Endothelial cell of umbilical vein (primary cell): ENCODE results near the gene METTL25. TPM values are rescaled to one million over a fixed set of nuclear protein-coding genes. Genes with fewer than 3 reads are reported as not detected.

Experiments used
- BruUV-seq: library from RNA; stranded (reverse); fragments of 400-500 nt; replicated peaks from 2 replicates; lab custom pipeline; 2021; lab: Mats Ljungman, UMichigan
- CTCF ChIA-PET: fragments of 300-600, 350-600 bp; sonication (Branson Sonifier 250); formaldehyde crosslinking; loops from one replicate; lab custom pipeline; 2021; ENCODE audit warnings: antibody characterized with exemption, inconsistent platforms; lab: Charles Lee
- POLR2A ChIA-PET: fragments of 300-600, 350-600 bp; sonication (Branson Sonifier 250); formaldehyde crosslinking; loops from one replicate; lab custom pipeline; 2021; ENCODE audit warnings: antibody characterized with exemption, inconsistent platforms; lab: Charles Lee
- DNase-seq: peaks from one replicate; pipeline ENCODE4 v3.0.0-alpha.2; 2011; ENCODE audit warnings: low read depth, low spot score
- FAIRE-seq: peaks from 2 replicates; lab custom pipeline; 2011; peaks lifted over from hg19 to GRCh38; lab: Jason Lieb, UNC
- H2AFZ ChIP-seq: 2 replicates; pipeline ENCODE4 v1.6.0; 2012; ENCODE audit warnings: low read depth, low read length, control low read depth, inconsistent platforms
- H3K27ac ChIP-seq: 2 replicates; pipeline ENCODE4 v1.5.1; 2011; ENCODE audit warnings: low read depth, mild to moderate bottlenecking, control low read depth, low read length, moderate library complexity; ENCODE audit not compliant: insufficient read depth
- H3K27me3 ChIP-seq, 2 experiments: 2 replicates each; pipeline versions ENCODE4 v1.6.0 to v1.6.1; 2011; ENCODE audit warnings: low read length in 2 of 2, mixed read lengths in 1 of 2; ENCODE audit not compliant: control insufficient read depth in 2 of 2, insufficient read depth in 2 of 2
- H3K36me3 ChIP-seq, 2 experiments: 2 replicates in 1 of 2; 3 replicates in 1 of 2; pipeline ENCODE4 v1.5.1; 2011; ENCODE audit warnings: low read length in 2 of 2, mild to moderate bottlenecking in 1 of 2, moderate library complexity in 1 of 2; ENCODE audit not compliant: control insufficient read depth in 2 of 2, insufficient read depth in 2 of 2; ENCODE audit errors: extremely low read depth in 1 of 2
- H3K4me1 ChIP-seq: 3 replicates; pipeline ENCODE4 v1.5.1; 2011; ENCODE audit warnings: mild to moderate bottlenecking, low read length; ENCODE audit not compliant: control insufficient read depth, insufficient read depth; ENCODE audit errors: extremely low read depth
- H3K4me2 ChIP-seq: 2 replicates; pipeline ENCODE4 v1.6.1; 2011; ENCODE audit warnings: low read length, control low read depth, mixed read lengths; ENCODE audit not compliant: insufficient read depth
- H3K4me3 ChIP-seq, 3 experiments: fragments of 200-600 bp in 1 of 3; sonication (generic), shearing (Covaris generic) in 1 of 3; replicated peaks in 1 of 3; 2 replicates each; pipeline ENCODE4 v1.5.1; 2011 to 2016; ENCODE audit warnings: control low read depth in 3 of 3, low read length in 3 of 3, mild to moderate bottlenecking in 2 of 3, inconsistent platforms in 1 of 3, low read depth in 1 of 3, moderate library complexity in 1 of 3; ENCODE audit not compliant: insufficient read depth in 1 of 3
- H3K79me2 ChIP-seq: 2 replicates; pipeline ENCODE4 v1.6.0; 2012; ENCODE audit warnings: low read length, inconsistent platforms; ENCODE audit not compliant: control insufficient read depth, insufficient read depth
- H3K9ac ChIP-seq: replicated peaks from 2 replicates; pipeline ENCODE3; 2011; ENCODE audit warnings: low read length, control low read depth; ENCODE audit not compliant: insufficient read depth; ENCODE audit errors: extremely low read depth
- H3K9me1 ChIP-seq: replicated peaks from 3 replicates; pipeline ENCODE4 v1.6.0; 2011; ENCODE audit warnings: mild to moderate bottlenecking, low read length; ENCODE audit not compliant: control insufficient read depth, insufficient read depth; ENCODE audit errors: extremely low read depth
- H3K9me3 ChIP-seq: replicated peaks from 2 replicates; pipeline ENCODE4 v1.5.1; 2012; ENCODE audit warnings: low read length, inconsistent platforms; ENCODE audit not compliant: control insufficient read depth, insufficient read depth
- H4K20me1 ChIP-seq: replicated peaks from 2 replicates; pipeline ENCODE3; 2011; ENCODE audit warnings: mild to moderate bottlenecking, low read length; ENCODE audit not compliant: control insufficient read depth, insufficient read depth; ENCODE audit errors: extremely low read depth
- CTCF ChIP-seq, 2 donors: IDR thresholded peaks; 1 replicate in 1 of 2; 2 replicates in 1 of 2; pipeline ENCODE4 v1.5.1; 2011; ENCODE audit warnings: low read length in 2 of 2, mild to moderate bottlenecking in 2 of 2, moderate library complexity in 2 of 2, control low read depth in 1 of 2, inconsistent platforms in 1 of 2, low read depth in 1 of 2; ENCODE audit not compliant: insufficient read depth in 1 of 2; ENCODE audit errors: extremely low read depth in 1 of 2
- EZH2 ChIP-seq: IDR thresholded peaks from 2 replicates; pipeline ENCODE4 v1.6.1; 2012; ENCODE audit warnings: borderline replicate concordance, low read depth, mild to moderate bottlenecking, moderate library complexity, low read length, inconsistent platforms; ENCODE audit not compliant: severe bottlenecking
- FOS ChIP-seq: IDR thresholded peaks from 2 replicates; pipeline ENCODE4 v1.6.1; 2011; ENCODE audit warnings: mild to moderate bottlenecking, low read length, moderate library complexity, borderline replicate concordance; ENCODE audit not compliant: insufficient read depth
- GATA2 ChIP-seq: IDR thresholded peaks from 2 replicates; pipeline ENCODE4 v1.7.0; 2011; ENCODE audit warnings: low read depth, mild to moderate bottlenecking, moderate library complexity, mixed read lengths, low read length; ENCODE audit not compliant: insufficient read length, insufficient read depth
- JUN ChIP-seq: IDR thresholded peaks from 2 replicates; pipeline ENCODE4 v1.6.1; 2011; ENCODE audit warnings: borderline replicate concordance, low read depth; ENCODE audit not compliant: insufficient read length, insufficient read depth
- MAX ChIP-seq: IDR thresholded peaks from 2 replicates; pipeline ENCODE4 v1.6.1; 2011; ENCODE audit not compliant: insufficient read depth, insufficient read length
- MYC ChIP-seq: IDR thresholded peaks from one replicate; pipeline ENCODE4 v1.6.1; 2011; ENCODE audit warnings: mild to moderate bottlenecking, low read depth, low read length
- POLR2A ChIP-seq: IDR thresholded peaks from 2 replicates; pipeline ENCODE4 v1.6.1; 2012; ENCODE audit warnings: low read depth, mild to moderate bottlenecking, control low read depth, low read length
- POLR2AphosphoS5 ChIP-seq: IDR thresholded peaks from 2 replicates; pipeline ENCODE4 v1.6.1; 2012; ENCODE audit warnings: low read depth, mild to moderate bottlenecking, control low read depth, low read length, moderate library complexity; ENCODE audit not compliant: insufficient read depth
- dilution Hi-C: fragments of 300-500 bp; cut with MboI; formaldehyde crosslinking; loops from one replicate; pipeline ENCODE4 v1.15.0; 2019; ENCODE audit warnings: low sequenced_read_pairs; ENCODE audit not compliant: extremely low pct_ligation_motif_present
- intact Hi-C: fragments of 100-400 bp; cut with micrococcal nuclease; formaldehyde crosslinking; loops from one replicate; pipeline ENCODE4 v1.10.0; 2022
- polyA plus RNA-seq, 4 experiments: library from polyadenylated mRNA; depleted of rRNA in 3 of 4; stranded (reverse) in 3 of 4; unstranded in 1 of 4; fragments of >200 nt; gene quantifications; 2 replicates each; pipeline versions ENCODE4 v1.2.1 to v1.2.3, GENCODE V29; 2011 to 2012; ENCODE audit warnings: missing spikeins in 1 of 4
- total RNA-seq: library from RNA; stranded (reverse); gene quantifications from 2 replicates; pipeline ENCODE4 v1.2.3, GENCODE V29; 2021

The METTL25 gene
- total and polyA plus RNA-seq, 2 donors (not counting 3 experiments of a cell fraction or from before 2014, with no cell fraction given): 6.5 to 8.5 TPM

- CTCF ChIA-PET: interaction anchor here (0.8 to 1.9 kb wide), 3 partner anchors 10 to 13 kb away, joined by 3 to 5 read pairs (median 4); no protein-coding TSS in a partner anchor
- Histone ChIP-seq H3K4me2 (no peak overlapping the region), H3K4me1 (peaks cover 26% of the 10 kb centered on the region), H4K20me1 (no peaks in the 10 kb centered on the region), H3K9me1 (no peaks in the 10 kb centered on the region), H3K36me3 (peaks cover 0 to 4% of the 10 kb centered on the region in 2 experiments), H3K9ac (no peak overlapping the region), H3K27me3 (no peaks in the 10 kb centered on the region), H3K27ac (no peak overlapping the region), H3K79me2 (no peaks in the 10 kb centered on the region), H3K9me3 (no peaks in the 10 kb centered on the region), H3K4me3 (no peak overlapping the region), H2AFZ (no peak overlapping the region)
- TF ChIP-seq POLR2A (no peak), CTCF (IDR thresholded peaks at IDR 0.05; ENCODE audit: extremely low read depth in 1 of 2, insufficient read depth in 1 of 2, low read depth in 1 of 2, low read length in 2 of 2) (no peak), JUN (no peak), MAX (no peak), MYC (no peak), FOS (no peak), GATA2 (no peak), EZH2 (no peak), POLR2AphosphoS5 (no peak)
- no TSS peak for BruUV-seq
- dilution Hi-C loops (no loop called here), intact Hi-C loops (loop anchor here (5.0 kb wide), 1 partner anchor 69 kb away; no protein-coding TSS in a partner anchor)
- DNase-seq (no peak), FAIRE-seq (no peak)
- POLR2A ChIA-PET: no interaction called here
Measured at GRCh38 chr12:82476511-82476910, 118.2 kb downstream of the METTL25 start.
